D721Med (cell line): ENCODE measurements around the gene STEAP2.

ENCODE experiments used
- DNase-seq: peaks from one replicate; pipeline ENCODE4 v3.0.0; 2011; ENCODE audit warnings: low spot score; ENCODE audit not compliant: insufficient read length
- FAIRE-seq: peaks from 2 replicates; lab custom pipeline; 2011; peaks lifted over from hg19 to GRCh38; lab: Jason Lieb, UNC
- CTCF ChIP-seq: IDR thresholded peaks from 2 replicates; pipeline ENCODE4 v1.5.1; 2012; ENCODE audit warnings: mild to moderate bottlenecking, control low read depth; ENCODE audit not compliant: insufficient read depth; ENCODE audit errors: missing control alignments

STEAP2 gene

GRCh38 chr7:90210981-90211380 is 559 bp upstream of the STEAP2 start:
- no peak for DNase-seq
- no peak for TF ChIP-seq CTCF
- FAIRE-seq, result no peak

DNA sequence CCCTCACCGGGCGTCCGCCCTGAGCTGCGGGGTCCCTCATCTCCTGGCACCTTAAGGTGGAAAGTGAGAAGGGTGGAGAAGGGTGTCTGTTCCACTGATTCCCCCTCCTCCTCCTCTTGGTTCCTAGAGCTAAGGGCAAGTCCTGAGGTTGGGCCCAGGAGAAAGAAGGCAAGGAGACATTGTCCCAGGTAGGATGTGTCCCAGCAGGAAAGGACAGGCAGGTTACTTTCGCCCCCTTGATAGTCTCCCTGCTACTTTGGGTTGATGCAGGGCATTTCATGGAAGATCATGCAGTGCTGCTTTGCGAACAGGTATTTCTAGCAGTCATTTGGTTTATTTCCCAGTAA is 582 bp downstream of the STEAP2 start:
- FAIRE-seq, result no peak
- DNase-seq, result no peak
- no peak for TF ChIP-seq CTCF

DNA sequence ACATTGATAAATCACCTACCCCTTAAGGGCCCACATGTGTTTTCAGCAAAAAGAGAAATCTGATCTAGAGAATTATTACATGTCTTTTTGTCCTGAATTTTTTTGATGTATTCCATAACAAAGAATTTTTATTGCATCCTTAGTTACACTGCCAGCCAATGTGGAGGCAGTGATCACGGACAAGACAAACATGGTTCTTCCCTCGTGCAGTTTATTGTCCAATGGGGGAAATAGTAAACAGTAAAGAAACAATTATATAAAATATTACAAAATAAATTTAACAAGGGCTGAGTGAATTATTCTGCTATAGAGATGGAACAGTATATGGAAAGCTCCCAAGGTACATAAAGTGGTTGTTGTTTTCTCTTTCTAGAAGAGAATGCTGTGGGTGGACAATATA is 2.0 kb downstream of the STEAP2 start:
- FAIRE-seq, result no peak
- no peak for DNase-seq
- no peak for TF ChIP-seq CTCF

GRCh38 chr7:90216080-90216674 is 4.6 kb downstream of the STEAP2 start:
- FAIRE-seq, result no peak
- DNase-seq, result no peak
- TF ChIP-seq CTCF, result no peak

DNA sequence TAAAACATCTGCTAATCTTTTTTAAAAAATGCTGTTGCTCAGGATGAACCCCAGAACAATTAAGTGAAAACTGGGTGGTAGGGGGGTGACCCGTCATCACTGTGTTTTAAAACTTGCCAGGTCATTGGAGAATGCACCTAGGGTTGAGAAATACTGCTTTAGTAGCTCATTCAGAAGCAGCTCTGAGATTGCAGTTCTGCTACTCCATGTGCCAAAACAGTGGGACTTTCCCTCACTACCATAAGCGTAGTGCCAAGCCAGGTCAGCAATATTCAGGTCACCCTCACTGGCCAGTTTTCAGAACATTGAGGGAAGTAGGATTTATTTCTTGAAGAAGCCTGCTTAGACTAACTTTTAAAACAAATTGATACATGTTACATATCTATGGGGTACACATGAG is 5.2 kb downstream of the STEAP2 start:
- FAIRE-seq (no peak), DNase-seq (no peak)
- TF ChIP-seq CTCF, result no peak

DNA sequence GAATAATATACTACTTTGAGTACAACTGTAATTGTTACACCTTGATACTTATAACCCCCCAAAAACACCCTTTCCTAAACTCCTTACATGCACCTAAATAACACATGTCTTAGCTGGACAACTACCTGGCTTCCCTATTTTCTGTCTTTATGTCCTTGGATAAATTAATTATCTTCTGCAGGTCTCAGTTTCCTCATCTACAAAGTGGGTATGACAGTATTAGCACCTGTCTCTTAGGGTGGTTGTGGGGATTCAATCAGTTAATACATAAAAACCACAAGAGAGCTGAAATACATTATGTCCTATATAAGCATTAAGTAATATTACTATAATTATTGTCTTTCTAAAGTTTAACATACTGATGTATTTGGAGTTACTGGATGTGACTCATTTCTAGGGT is 10.8 kb downstream of the STEAP2 start:
- FAIRE-seq (no peak), DNase-seq (no peak)
- TF ChIP-seq CTCF, result no peak

- DNase-seq, result no peak
- FAIRE-seq, result no peak
- no peak for TF ChIP-seq CTCF
Observed at GRCh38 chr7:90222811-90223725, 11.5 kb downstream of the STEAP2 start.
